GM12873 (cell line): Measurements from ENCODE around the gene SLC24A4.

Experiments
- TF ChIP-seq, protein P1 (sequence below): IDR thresholded peaks from 2 replicates; pipeline ENCODE4 v1.5.1; 2012; ENCODE audit warnings: low read depth, mild to moderate bottlenecking, moderate library complexity, low read length, control low read depth; ENCODE audit not compliant: insufficient read depth; ENCODE audit errors: missing control alignments

The SLC24A4 gene

GRCh38 chr14:92334050-92334449, 11.1 kb downstream of the SLC24A4 start:
- TF ChIP-seq, protein P1, sequence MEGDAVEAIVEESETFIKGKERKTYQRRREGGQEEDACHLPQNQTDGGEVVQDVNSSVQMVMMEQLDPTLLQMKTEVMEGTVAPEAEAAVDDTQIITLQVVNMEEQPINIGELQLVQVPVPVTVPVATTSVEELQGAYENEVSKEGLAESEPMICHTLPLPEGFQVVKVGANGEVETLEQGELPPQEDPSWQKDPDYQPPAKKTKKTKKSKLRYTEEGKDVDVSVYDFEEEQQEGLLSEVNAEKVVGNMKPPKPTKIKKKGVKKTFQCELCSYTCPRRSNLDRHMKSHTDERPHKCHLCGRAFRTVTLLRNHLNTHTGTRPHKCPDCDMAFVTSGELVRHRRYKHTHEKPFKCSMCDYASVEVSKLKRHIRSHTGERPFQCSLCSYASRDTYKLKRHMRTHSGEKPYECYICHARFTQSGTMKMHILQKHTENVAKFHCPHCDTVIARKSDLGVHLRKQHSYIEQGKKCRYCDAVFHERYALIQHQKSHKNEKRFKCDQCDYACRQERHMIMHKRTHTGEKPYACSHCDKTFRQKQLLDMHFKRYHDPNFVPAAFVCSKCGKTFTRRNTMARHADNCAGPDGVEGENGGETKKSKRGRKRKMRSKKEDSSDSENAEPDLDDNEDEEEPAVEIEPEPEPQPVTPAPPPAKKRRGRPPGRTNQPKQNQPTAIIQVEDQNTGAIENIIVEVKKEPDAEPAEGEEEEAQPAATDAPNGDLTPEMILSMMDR, result no peak

DNA sequence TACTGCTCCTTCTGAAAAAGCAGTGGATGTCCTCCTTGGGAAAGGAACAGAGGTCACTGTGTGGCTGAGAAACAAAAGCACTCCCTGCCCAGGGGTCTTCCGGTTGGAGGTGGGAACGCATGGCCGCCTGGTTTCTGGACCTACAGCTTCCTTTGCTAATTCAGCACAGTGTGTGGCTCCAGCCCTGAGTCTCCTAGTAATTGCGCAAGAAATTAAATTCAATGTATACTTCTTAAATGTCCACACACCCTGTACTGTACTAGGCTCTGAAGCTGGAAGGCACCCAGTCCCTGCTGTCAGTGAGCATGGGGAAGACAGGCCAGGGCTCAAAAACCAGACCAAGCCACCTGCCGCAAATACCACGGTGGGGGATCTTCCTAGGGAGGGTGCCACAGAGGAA, 13.4 kb downstream of the SLC24A4 start:
- TF ChIP-seq, protein P1, result no peak

DNA sequence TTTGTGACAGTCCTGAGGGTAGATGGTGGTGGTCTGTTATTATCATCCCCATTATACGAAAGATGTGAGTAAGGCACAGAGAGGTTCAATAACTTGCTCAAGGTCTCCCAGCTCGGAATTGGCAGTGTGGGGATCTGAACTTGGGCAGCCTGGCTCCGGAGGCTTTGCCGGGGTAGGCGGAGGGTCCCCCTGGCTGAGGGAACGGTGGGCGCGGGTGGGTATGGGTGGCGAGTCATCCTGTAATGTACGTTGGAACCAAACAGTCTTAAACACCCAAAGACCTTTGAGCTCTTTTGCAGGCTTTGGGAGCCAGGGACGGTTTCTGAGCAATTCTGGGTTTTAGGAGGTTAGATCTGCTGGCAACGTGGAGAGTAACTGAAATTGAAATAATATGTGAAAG, 16.5 kb downstream of the SLC24A4 start:
- TF ChIP-seq, protein P1, result no peak

DNA sequence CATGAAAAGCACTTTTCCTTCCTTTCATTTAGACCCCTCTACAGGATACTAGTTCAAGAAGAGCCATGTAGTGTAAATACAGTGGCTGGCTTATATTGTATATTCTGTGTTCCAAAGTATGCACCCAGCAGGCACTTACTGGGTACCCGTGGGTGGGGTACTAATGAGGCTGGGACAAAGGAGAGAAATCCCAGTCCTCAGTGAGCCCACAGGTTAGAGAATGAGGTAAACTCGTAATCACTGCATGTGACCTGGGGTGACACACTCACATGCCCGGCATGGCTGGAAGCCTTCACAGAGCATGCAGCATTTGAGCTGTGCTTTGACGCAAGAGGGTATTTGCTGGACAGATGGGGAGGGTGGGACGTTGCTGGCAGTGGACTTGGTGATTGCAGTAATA, 17.1 kb downstream of the SLC24A4 start:
- TF ChIP-seq, protein P1, result no peak

DNA sequence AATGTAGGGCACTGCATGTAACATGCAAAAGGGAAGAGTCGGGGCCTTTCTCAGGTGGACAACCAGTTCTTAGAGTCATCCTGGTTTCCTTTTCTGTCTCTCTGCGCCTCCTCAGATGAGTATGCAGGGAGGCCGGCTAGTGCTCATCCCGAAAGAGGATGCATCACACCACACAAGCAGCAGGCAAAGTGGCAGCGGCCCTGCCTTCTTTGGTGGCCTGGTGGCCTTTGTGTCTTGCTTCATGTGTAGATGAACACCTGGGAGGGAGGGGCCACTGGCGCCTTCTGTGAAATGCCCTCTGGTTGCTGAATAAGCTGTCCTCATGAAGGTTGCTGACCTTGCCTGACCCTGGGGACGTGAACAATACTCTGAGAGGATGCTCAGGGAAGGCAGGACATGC, 18.0 kb downstream of the SLC24A4 start:
- TF ChIP-seq, protein P1, result no peak

DNA sequence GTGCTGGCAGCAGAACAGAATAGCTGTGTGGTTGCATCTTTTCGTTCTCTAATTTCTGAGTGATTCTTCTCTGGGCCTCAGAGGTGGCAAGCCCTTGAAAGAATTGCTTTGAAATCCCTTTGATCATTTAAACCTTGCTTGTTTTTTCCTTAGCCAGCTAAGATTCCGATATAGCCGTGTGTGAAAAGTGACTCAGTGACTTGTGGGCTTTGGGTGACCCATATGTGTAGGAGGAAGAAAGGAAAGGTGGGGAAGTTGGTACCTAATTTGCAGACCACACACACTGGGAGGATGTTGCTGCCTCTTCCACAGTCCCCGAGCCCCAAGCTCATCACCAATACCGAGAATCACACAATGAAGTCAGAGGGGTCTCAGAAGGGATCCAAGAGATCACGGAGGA, 18.8 kb downstream of the SLC24A4 start:
- TF ChIP-seq, protein P1, result no peak

GRCh38 chr14:92348154-92348553, 25.2 kb downstream of the SLC24A4 start:
- TF ChIP-seq, protein P1, result no peak
